ENCODE data around the gene SPIN2A. TPM values are rescaled to one million over a fixed set of nuclear protein-coding genes. Genes with fewer than 3 reads are reported as not detected.

Gene SPIN2A
- total RNA-seq, 1 experiment from 2014 or later, result 2.8 TPM

- Histone ChIP-seq H2AFZ (ENCODE audit: low read length) (no peak overlapping the region), H3K4me2 (ENCODE audit: insufficient read depth, insufficient read length, low read length) (no peak overlapping the region), H2BK12ac (ENCODE audit: insufficient read length, low read depth, low read length) (no peak overlapping the region), H3K79me1 (ENCODE audit: insufficient read depth, low read depth, low read length, poor library complexity, severe bottlenecking) (no peaks in the 10 kb centered on the region), H4K20me1 (ENCODE audit: control insufficient read depth, insufficient read depth, insufficient read length) (no peaks in the 10 kb centered on the region), H3K18ac (ENCODE audit: insufficient read length, low read depth, low read length) (no peak overlapping the region), H3K9ac (ENCODE audit: extremely low read depth, insufficient read length, low read length) (no peak overlapping the region), H4K91ac (ENCODE audit: insufficient read length, low read depth, low read length) (no peak overlapping the region), H3K9me3 (ENCODE audit: control insufficient read depth, low read depth, low read length) (no peaks in the 10 kb centered on the region), H3K27ac (ENCODE audit: insufficient read length, low read depth, low read length) (peak overlapping the region; percentile 67), H3K23me2 (ENCODE audit: insufficient read length, low read depth, low read length, poor library complexity, severe bottlenecking) (no peaks in the 10 kb centered on the region), H2BK20ac (ENCODE audit: low read depth, low read length, poor library complexity, severe bottlenecking) (no peak overlapping the region), H2BK15ac (ENCODE audit: low read depth, low read length) (no peak overlapping the region), H3K14ac (ENCODE audit: insufficient read depth, low read length) (no peak overlapping the region), H3K4me1 (ENCODE audit: insufficient read depth, low read length) (no peaks in the 10 kb centered on the region), H2BK120ac (ENCODE audit: low read depth, low read length, poor library complexity, severe bottlenecking) (no peak overlapping the region), H3K79me2 (ENCODE audit: insufficient read depth, low read length) (no peaks in the 10 kb centered on the region), H3T11ph (ENCODE audit: low read length) (no peak overlapping the region), H3K23ac (ENCODE audit: insufficient read length, low read depth, low read length) (no peak overlapping the region), H3K56ac (ENCODE audit: insufficient read length, low read depth, low read length) (no peak overlapping the region), H2BK5ac (ENCODE audit: insufficient read length, low read length) (no peak overlapping the region), H2AK5ac (ENCODE audit: insufficient read length, low read length) (no peak overlapping the region), H4K8ac (replicated peaks; ENCODE audit: insufficient read length, low read depth, low read length) (no peak overlapping the region), H3K27me3 (ENCODE audit: insufficient read depth, low read length) (no peaks in the 10 kb centered on the region), H3K4ac (ENCODE audit: low read depth, low read length) (no peak overlapping the region), H4K5ac (ENCODE audit: insufficient read length, low read depth, low read length) (no peak overlapping the region)
- Mint-ChIP-seq H3K4me1 (peaks cover 20% of the 10 kb centered on the region in 2 experiments), H3K9me3 (peaks cover 78 to 79% of the 10 kb centered on the region in 2 experiments), H3K36me3 (ENCODE audit: insufficient read depth in 1 of 3, low read depth in 3 of 3) (peaks cover 9 to 16% (median 10%) of the 10 kb centered on the region in 3 experiments; a peak in 4 of 7 replicates), H3K27ac (peak overlapping the region; percentile 60 to 98 (median 97)), H3K4me3 (no peak overlapping the region), H3K27me3 (ENCODE audit: low read depth) (no peaks in the 10 kb centered on the region)
- no peak for TF ChIP-seq CTCF (conservative IDR thresholded peaks at IDR 0.05)
- WGBS (ENCODE audit: extremely low coverage, insufficient read length, low lambda C conversion rate), result no CpG with 5 or more reads among the region's 1 CpG
- peak; percentile 63 for DNase-seq
These were observed 39.9 kb upstream of the SPIN2A start for GRCh38 chrX:57177070-57177469.

Data from H9 (cell line).